OCI-LY3 (cell line): ENCODE data around the gene PES1.

Experiments used
- CTCF ChIP-seq: fragments of 200-600, 300-600 bp; sonication (generic); IDR thresholded peaks from 2 replicates; pipeline ENCODE4 v1.5.1; 2014; ENCODE audit warnings: antibody characterized with exemption, low read length, low read depth
- EZH2phosphoT487 ChIP-seq: fragments of 200-600 bp; shearing (Covaris generic); IDR thresholded peaks from 2 replicates; pipeline ENCODE4 v1.6.1; 2018; ENCODE audit warnings: antibody characterized with exemption, mixed run types, low read depth

- TF ChIP-seq CTCF (no peak), EZH2phosphoT487 (no peak)
Observed at GRCh38 chr22:30580896-30581295, 10.8 kb downstream of the PES1 start.
